H1 (cell line): Measurements from ENCODE around the gene OGFR. TPM values are rescaled to one million over a fixed set of nuclear protein-coding genes. Genes with fewer than 3 reads are reported as not detected.

Experiments
- CTCF ChIA-PET: fragments of 300-600 bp; sonication (Branson Sonifier 250); formaldehyde crosslinking; loops from one replicate; lab custom pipeline; 2021; ENCODE audit not compliant: partially characterized antibody; lab: Charles Lee
- POLR2A ChIA-PET: fragments of 300-600 bp; sonication (Branson Sonifier 250); formaldehyde crosslinking; loops from one replicate; lab custom pipeline; 2021; ENCODE audit warnings: inconsistent platforms; ENCODE audit not compliant: partially characterized antibody; lab: Charles Lee
- DNase-seq, 2 experiments: peaks; one replicate each; pipeline versions ENCODE4 v3.0.0 to v3.0.0-alpha.2; 2010 to 2022; ENCODE audit warnings: low spot score in 2 of 2, low read depth in 1 of 2, mixed read lengths in 1 of 2
- FAIRE-seq: peaks from 2 replicates; lab custom pipeline; 2011; peaks lifted over from hg19 to GRCh38; lab: Jason Lieb, UNC
- H2AFZ ChIP-seq: 2 replicates; pipeline ENCODE4 v1.8.1; 2012; ENCODE audit warnings: low read length, inconsistent platforms
- H2AK5ac ChIP-seq: 2 replicates; pipeline ENCODE4 v1.6.1; 2013; ENCODE audit warnings: low read depth, low read length
- H2BK120ac ChIP-seq: replicated peaks from 2 replicates; pipeline ENCODE3; 2013; ENCODE audit warnings: low read depth, low read length, inconsistent platforms
- H2BK12ac ChIP-seq: 2 replicates; pipeline ENCODE4 v1.6.1; 2013; ENCODE audit warnings: low read depth, low read length
- H2BK15ac ChIP-seq: 2 replicates; pipeline ENCODE4 v1.6.1; 2013; ENCODE audit warnings: low read length
- H2BK20ac ChIP-seq: 2 replicates; pipeline ENCODE4 v1.6.1; 2013; ENCODE audit warnings: low read length
- H2BK5ac ChIP-seq: 2 replicates; pipeline ENCODE4 v1.6.1; 2013; ENCODE audit warnings: low read depth, low read length
- H3K14ac ChIP-seq: 2 replicates; pipeline ENCODE4 v1.6.1; 2013; ENCODE audit warnings: inconsistent platforms; ENCODE audit not compliant: insufficient read length
- H3K18ac ChIP-seq: 2 replicates; pipeline ENCODE4 v1.6.1; 2013; ENCODE audit warnings: low read length; ENCODE audit errors: extremely low read depth
- H3K23ac ChIP-seq: 2 replicates; pipeline ENCODE4 v1.6.1; 2013; ENCODE audit warnings: inconsistent platforms; ENCODE audit not compliant: insufficient read length
- H3K23me2 ChIP-seq: 2 replicates; pipeline ENCODE4 v1.6.1; 2013; ENCODE audit warnings: low read depth, low read length
- H3K27ac ChIP-seq: 2 replicates; pipeline ENCODE4 v1.6.1; 2011; ENCODE audit warnings: low read depth, low read length, inconsistent platforms
- H3K27me3 ChIP-seq, 4 experiments: replicated peaks in 1 of 4; 1 replicate in 1 of 4; 2 replicates in 3 of 4; pipeline versions ENCODE4 v1.6.1 to v1.8.1; 2011 to 2013; ENCODE audit warnings: low read length in 3 of 4, mild to moderate bottlenecking in 3 of 4, inconsistent platforms in 2 of 4, mixed read lengths in 2 of 4, moderate library complexity in 1 of 4; ENCODE audit not compliant: control insufficient read depth in 3 of 4, insufficient read depth in 3 of 4; ENCODE audit errors: extremely low read depth in 1 of 4
- H3K36me3 ChIP-seq, 4 experiments: 2 replicates each; pipeline versions ENCODE4 v1.6.1 to v1.8.1; 2011 to 2013; ENCODE audit warnings: mild to moderate bottlenecking in 4 of 4, low read length in 3 of 4, moderate library complexity in 2 of 4, control low read depth in 1 of 4, inconsistent platforms in 1 of 4; ENCODE audit not compliant: insufficient read depth in 4 of 4, control insufficient read depth in 2 of 4
- H3K4ac ChIP-seq: replicated peaks from 2 replicates; pipeline ENCODE3; 2013; ENCODE audit warnings: low read length, low read depth, mixed read lengths, inconsistent platforms; ENCODE audit not compliant: insufficient read length
- H3K4me1 ChIP-seq, 4 experiments: replicated peaks in 1 of 4; 1 replicate in 1 of 4; 2 replicates in 3 of 4; pipeline versions ENCODE4 v1.6.1 to v1.8.1; 2011 to 2013; ENCODE audit warnings: low read length in 3 of 4, inconsistent platforms in 2 of 4, mixed read lengths in 1 of 4; ENCODE audit not compliant: insufficient read depth in 4 of 4, control insufficient read depth in 3 of 4
- H3K4me2 ChIP-seq, 2 experiments: 2 replicates each; pipeline versions ENCODE4 v1.6.1 to v1.8.1; 2011 to 2013; ENCODE audit warnings: low read depth in 2 of 2, low read length in 2 of 2, control low read depth in 1 of 2, inconsistent platforms in 1 of 2, mild to moderate bottlenecking in 1 of 2; ENCODE audit not compliant: insufficient read depth in 1 of 2
- H3K4me3 ChIP-seq, 4 experiments: fragments of 200-600, 300-600 bp in 1 of 4; sonication (generic), shearing (Covaris generic), sonication (Bioruptor Twin) in 1 of 4; 2 replicates each; pipeline versions ENCODE4 v1.5.1 to v1.8.1; 2011 to 2016; ENCODE audit warnings: low read length in 4 of 4, low read depth in 3 of 4, control low read depth in 2 of 4, inconsistent platforms in 2 of 4, mild to moderate bottlenecking in 2 of 4, mixed read lengths in 1 of 4, moderate library complexity in 1 of 4; ENCODE audit not compliant: insufficient read depth in 2 of 4; ENCODE audit errors: extremely low read depth in 1 of 4
- H3K56ac ChIP-seq: replicated peaks from 2 replicates; pipeline ENCODE3; 2013; ENCODE audit warnings: low read depth, mild to moderate bottlenecking, mixed read lengths, low read length, inconsistent platforms; ENCODE audit not compliant: insufficient read length
- H3K79me1 ChIP-seq: 2 replicates; pipeline ENCODE4 v1.6.1; 2013; ENCODE audit warnings: low read depth, low read length, control low read depth
- H3K79me2 ChIP-seq, 2 experiments: 2 replicates each; pipeline versions ENCODE4 v1.6.1 to v1.8.1; 2012 to 2013; ENCODE audit warnings: low read length in 2 of 2, mild to moderate bottlenecking in 2 of 2, inconsistent platforms in 1 of 2; ENCODE audit not compliant: insufficient read depth in 2 of 2, control insufficient read depth in 1 of 2
- H3K9ac ChIP-seq, 4 experiments: replicated peaks in 1 of 4; 1 replicate in 1 of 4; 2 replicates in 3 of 4; pipeline versions ENCODE4 v1.6.1 to v1.8.1; 2011 to 2013; ENCODE audit warnings: low read depth in 3 of 4, low read length in 3 of 4, control low read depth in 2 of 4, mild to moderate bottlenecking in 2 of 4, moderate library complexity in 2 of 4, inconsistent platforms in 1 of 4; ENCODE audit errors: extremely low read depth in 1 of 4
- H3K9me3 ChIP-seq, 2 experiments: 2 replicates each; pipeline versions ENCODE4 v1.6.1 to v1.8.1; 2012 to 2013; ENCODE audit warnings: mild to moderate bottlenecking in 2 of 2, moderate library complexity in 2 of 2, control low read depth in 1 of 2, inconsistent platforms in 1 of 2, low read depth in 1 of 2, low read length in 1 of 2, mixed read lengths in 1 of 2; ENCODE audit not compliant: insufficient read depth in 2 of 2
- H4K20me1 ChIP-seq, 2 experiments: replicated peaks in 1 of 2; 2 replicates each; pipeline versions ENCODE3 to v1.8.1; 2011 to 2013; ENCODE audit warnings: inconsistent platforms in 2 of 2, low read length in 2 of 2, mild to moderate bottlenecking in 1 of 2; ENCODE audit not compliant: insufficient read depth in 2 of 2, control insufficient read depth in 1 of 2
- H4K5ac ChIP-seq: 2 replicates; pipeline ENCODE4 v1.6.1; 2013; ENCODE audit warnings: low read length, low read depth, mixed read lengths, inconsistent platforms; ENCODE audit not compliant: insufficient read length
- H4K8ac ChIP-seq: 2 replicates; pipeline ENCODE4 v1.8.0; 2013; ENCODE audit warnings: mild to moderate bottlenecking, moderate library complexity, low read length, inconsistent platforms; ENCODE audit not compliant: insufficient read depth; ENCODE audit errors: extremely low read depth
- H4K91ac ChIP-seq: replicated peaks from 2 replicates; pipeline ENCODE3; 2013; ENCODE audit warnings: low read length, mixed read lengths, inconsistent platforms; ENCODE audit not compliant: insufficient read length
- CBX8 ChIP-seq: fragments of 300-800, 300-1000 bp; sonication (generic); IDR thresholded peaks from 2 replicates; pipeline ENCODE4 v1.7.1; 2016; ENCODE audit warnings: low read depth, low read length, borderline replicate concordance
- CHD1 ChIP-seq: IDR thresholded peaks from 2 replicates; pipeline ENCODE4 v1.6.1; 2012; ENCODE audit warnings: low read depth, low read length, improper control_type of control experiment
- CREB1 ChIP-seq: IDR thresholded peaks from 2 replicates; pipeline ENCODE4 v1.6.1; 2012; ENCODE audit warnings: inconsistent platforms
- EZH2 ChIP-seq: fragments of 200-600 bp; sonication (generic); IDR thresholded peaks from 2 replicates; pipeline ENCODE4 v1.7.1; 2012; ENCODE audit warnings: low read depth, mild to moderate bottlenecking, moderate library complexity, low read length, inconsistent platforms; ENCODE audit not compliant: severe bottlenecking
- FOSL1 ChIP-seq: IDR thresholded peaks from 2 replicates; pipeline ENCODE4 v1.6.1; 2011; ENCODE audit warnings: mild to moderate bottlenecking, low read depth, low read length, moderate library complexity; ENCODE audit not compliant: insufficient read depth
- JUND ChIP-seq: IDR thresholded peaks from 2 replicates; pipeline ENCODE4 v1.6.1; 2011; ENCODE audit warnings: mild to moderate bottlenecking, improper control_type of control experiment, low read length
- PHF8 ChIP-seq: fragments of 200-600 bp; sonication (generic); conservative IDR thresholded peaks from 2 replicates; pipeline ENCODE4 v1.7.1; 2012; ENCODE audit warnings: low read depth, mild to moderate bottlenecking, inconsistent platforms, low read length, moderate library complexity
- SUZ12 ChIP-seq: fragments of 200-600 bp; sonication (generic); IDR thresholded peaks from 2 replicates; pipeline ENCODE4 v1.6.1; 2012; ENCODE audit warnings: mild to moderate bottlenecking, inconsistent platforms, low read length, moderate library complexity, mixed read lengths
- TBP ChIP-seq: IDR thresholded peaks from 2 replicates; pipeline ENCODE4 v1.6.1; 2011; ENCODE audit warnings: low read depth, low read length, improper control_type of control experiment
- WGBS, 2 experiments: shearing (Covaris generic) in 1 of 2; methylation state at CpG; one replicate each; pipeline versions ENCODE4 v1.1.6 to v1.1.7; 2013 to 2015; ENCODE audit warnings: low lambda C conversion rate in 2 of 2, mixed read lengths in 2 of 2, inconsistent platforms in 1 of 2, low coverage in 1 of 2, missing lambda C conversion rate in 1 of 2; ENCODE audit not compliant: insufficient replicate concordance in 2 of 2, insufficient coverage in 1 of 2, insufficient read length in 1 of 2; ENCODE audit errors: extremely low coverage in 1 of 2, missing lambda C conversion rate in 1 of 2; 5-methylcytosine and 5-hydroxymethylcytosine counted together
- polyA plus RNA-seq, 7 experiments: library from polyadenylated mRNA; depleted of rRNA in 3 of 7; stranded (reverse) in 5 of 7; unstranded in 2 of 7; fragments of >200 nt in 5 of 7; fragments of 200-250 nt in 2 of 7; gene quantifications; 1 replicate in 5 of 7; 2 replicates in 1 of 7; 4 replicates in 1 of 7; pipeline versions ENCODE4 v1.2.1 to v1.2.3, GENCODE V29; 2011 to 2013; ENCODE audit warnings: missing spikeins in 2 of 7, mixed read lengths in 2 of 7
- total RNA-seq: library from RNA; stranded (reverse); fragmentation: NEBNext Ultra II Directional; extraction: Animal tissue kit (Norgen Biotek cat#: 25700); gene quantifications from 2 replicates; pipeline ENCODE4 v1.2.1, GENCODE V29; 2021

Gene OGFR
- total and polyA plus RNA-seq, 2 of the 8 experiments (the other 6 are each of a cell fraction or from before 2014, with no cell fraction given) = 13.9 to 25.1 TPM

GRCh38 chr20:62788607-62789006 is 16.0 kb upstream of the OGFR start:
- no peak overlapping the region for H2BK12ac ChIP-seq
- H2BK20ac ChIP-seq = no peak overlapping the region
- WGBS, 2 experiments = 92% methylated on average over 13 of the region's 15 CpGs; no CpG with 5 or more reads in 1 of the 2 experiments
- TF ChIP-seq CBX8 (no peak), CHD1 (no peak), TBP (no peak), PHF8 (no peak), FOSL1 (no peak), EZH2 (no peak), SUZ12 (no peak), JUND (no peak), CREB1 (no peak)
- TF ChIP-seq, all 59 proteins: peak for 0
- 0 out of 2 replicates have a peak overlapping the region, but pooled peaks have one; percentile 46 for H2BK15ac ChIP-seq
- H2BK120ac ChIP-seq = no peak overlapping the region
- peaks cover 0 to 3% (median 0%) of the 10 kb centered on the region in 4 experiments; a peak in 3 of 7 replicates for H3K27me3 ChIP-seq
- H2AK5ac ChIP-seq = no peak overlapping the region
- H3K79me1 ChIP-seq = no peaks in the 10 kb centered on the region
- no peak overlapping the region for H3K27ac ChIP-seq
- DNase-seq (no peak), FAIRE-seq (no peak)
- no peak overlapping the region for H3K4ac ChIP-seq
- no peak overlapping the region for H4K5ac ChIP-seq
- no peaks in the 10 kb centered on the region for H4K20me1 ChIP-seq
- no peak overlapping the region for H2AFZ ChIP-seq
- no peaks in the 10 kb centered on the region for H3K9me3 ChIP-seq
- H3K4me1 ChIP-seq = peaks cover 0 to 4% (median 1%) of the 10 kb centered on the region in 4 experiments; a peak in 4 of 7 replicates
- no peak overlapping the region for H3K4me3 ChIP-seq
- no peak overlapping the region for H3K56ac ChIP-seq
- no peaks in the 10 kb centered on the region for H3K36me3 ChIP-seq
- H3K23ac ChIP-seq = no peak overlapping the region
- H3K18ac ChIP-seq = no peak overlapping the region
- ChIA-PET POLR2A (interaction anchor here (0.6 kb wide), 1 partner anchor 16 kb away, joined by 3 read pairs; the partner anchor contains the start of gene OGFR), CTCF (interaction anchor here (0.6 to 6.4 kb wide), 15 partner anchors 9 to 826 kb away, joined by 3 to 47 read pairs (median 12); partner anchors contain the start of gene NTSR1)
- no peak overlapping the region for H4K91ac ChIP-seq
- H2BK5ac ChIP-seq = no peak overlapping the region
- H3K9ac ChIP-seq = no peak overlapping the region
- H3K23me2 ChIP-seq = no peaks in the 10 kb centered on the region
- H3K4me2 ChIP-seq = no peak overlapping the region
- H3K79me2 ChIP-seq = no peaks in the 10 kb centered on the region
- H3K14ac ChIP-seq = no peak overlapping the region
- no peak overlapping the region for H4K8ac ChIP-seq
